ENCODE results near the gene XPA.

DNA sequence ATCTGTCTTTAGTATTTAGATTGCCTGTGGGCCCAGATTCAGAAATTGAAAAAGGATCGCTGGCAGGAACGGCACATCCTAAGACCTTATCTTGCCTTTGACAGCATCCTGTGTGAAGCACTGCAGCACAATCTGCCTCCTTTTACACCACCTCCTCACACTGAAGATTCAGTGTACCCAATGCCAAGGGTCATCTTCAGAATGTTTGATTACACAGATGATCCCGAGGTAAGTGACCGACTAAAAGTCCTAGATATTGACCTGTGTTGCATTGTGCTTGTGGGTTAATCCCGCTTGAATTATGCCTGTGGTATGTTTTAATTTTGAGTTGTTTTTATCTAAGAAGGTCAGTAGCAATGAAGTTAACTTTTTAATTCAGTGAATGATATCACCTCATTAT lies 49.1 kb downstream of the XPA start:
- TF ChIP-seq, protein P1, sequence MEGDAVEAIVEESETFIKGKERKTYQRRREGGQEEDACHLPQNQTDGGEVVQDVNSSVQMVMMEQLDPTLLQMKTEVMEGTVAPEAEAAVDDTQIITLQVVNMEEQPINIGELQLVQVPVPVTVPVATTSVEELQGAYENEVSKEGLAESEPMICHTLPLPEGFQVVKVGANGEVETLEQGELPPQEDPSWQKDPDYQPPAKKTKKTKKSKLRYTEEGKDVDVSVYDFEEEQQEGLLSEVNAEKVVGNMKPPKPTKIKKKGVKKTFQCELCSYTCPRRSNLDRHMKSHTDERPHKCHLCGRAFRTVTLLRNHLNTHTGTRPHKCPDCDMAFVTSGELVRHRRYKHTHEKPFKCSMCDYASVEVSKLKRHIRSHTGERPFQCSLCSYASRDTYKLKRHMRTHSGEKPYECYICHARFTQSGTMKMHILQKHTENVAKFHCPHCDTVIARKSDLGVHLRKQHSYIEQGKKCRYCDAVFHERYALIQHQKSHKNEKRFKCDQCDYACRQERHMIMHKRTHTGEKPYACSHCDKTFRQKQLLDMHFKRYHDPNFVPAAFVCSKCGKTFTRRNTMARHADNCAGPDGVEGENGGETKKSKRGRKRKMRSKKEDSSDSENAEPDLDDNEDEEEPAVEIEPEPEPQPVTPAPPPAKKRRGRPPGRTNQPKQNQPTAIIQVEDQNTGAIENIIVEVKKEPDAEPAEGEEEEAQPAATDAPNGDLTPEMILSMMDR (IDR thresholded peaks at IDR 0.05; ENCODE audit: low read depth, low read length, missing input control): no peak
- no peak for TF ChIP-seq TAF1 (conservative IDR thresholded peaks at IDR 0.05)
- TF ChIP-seq RAD21 (IDR thresholded peaks at IDR 0.05): no peak
- TF ChIP-seq, protein P2, sequence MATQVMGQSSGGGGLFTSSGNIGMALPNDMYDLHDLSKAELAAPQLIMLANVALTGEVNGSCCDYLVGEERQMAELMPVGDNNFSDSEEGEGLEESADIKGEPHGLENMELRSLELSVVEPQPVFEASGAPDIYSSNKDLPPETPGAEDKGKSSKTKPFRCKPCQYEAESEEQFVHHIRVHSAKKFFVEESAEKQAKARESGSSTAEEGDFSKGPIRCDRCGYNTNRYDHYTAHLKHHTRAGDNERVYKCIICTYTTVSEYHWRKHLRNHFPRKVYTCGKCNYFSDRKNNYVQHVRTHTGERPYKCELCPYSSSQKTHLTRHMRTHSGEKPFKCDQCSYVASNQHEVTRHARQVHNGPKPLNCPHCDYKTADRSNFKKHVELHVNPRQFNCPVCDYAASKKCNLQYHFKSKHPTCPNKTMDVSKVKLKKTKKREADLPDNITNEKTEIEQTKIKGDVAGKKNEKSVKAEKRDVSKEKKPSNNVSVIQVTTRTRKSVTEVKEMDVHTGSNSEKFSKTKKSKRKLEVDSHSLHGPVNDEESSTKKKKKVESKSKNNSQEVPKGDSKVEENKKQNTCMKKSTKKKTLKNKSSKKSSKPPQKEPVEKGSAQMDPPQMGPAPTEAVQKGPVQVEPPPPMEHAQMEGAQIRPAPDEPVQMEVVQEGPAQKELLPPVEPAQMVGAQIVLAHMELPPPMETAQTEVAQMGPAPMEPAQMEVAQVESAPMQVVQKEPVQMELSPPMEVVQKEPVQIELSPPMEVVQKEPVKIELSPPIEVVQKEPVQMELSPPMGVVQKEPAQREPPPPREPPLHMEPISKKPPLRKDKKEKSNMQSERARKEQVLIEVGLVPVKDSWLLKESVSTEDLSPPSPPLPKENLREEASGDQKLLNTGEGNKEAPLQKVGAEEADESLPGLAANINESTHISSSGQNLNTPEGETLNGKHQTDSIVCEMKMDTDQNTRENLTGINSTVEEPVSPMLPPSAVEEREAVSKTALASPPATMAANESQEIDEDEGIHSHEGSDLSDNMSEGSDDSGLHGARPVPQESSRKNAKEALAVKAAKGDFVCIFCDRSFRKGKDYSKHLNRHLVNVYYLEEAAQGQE (IDR thresholded peaks at IDR 0.05): no peak
- TF ChIP-seq, protein P3, sequence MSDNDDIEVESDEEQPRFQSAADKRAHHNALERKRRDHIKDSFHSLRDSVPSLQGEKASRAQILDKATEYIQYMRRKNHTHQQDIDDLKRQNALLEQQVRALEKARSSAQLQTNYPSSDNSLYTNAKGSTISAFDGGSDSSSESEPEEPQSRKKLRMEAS (IDR thresholded peaks at IDR 0.05): no peak
